HG02763 (cell line): ENCODE measurements around the gene VARS2.
A peak's percentile ranks its signal among the peaks of the same experiment; 100 is the strongest.
"Not testable (repeated sequence)": the region's sequence is repeated elsewhere in the genome, so short reads cannot be mapped to it uniquely, and the experiment has no call there.

Experiments
- ATAC-seq: cut with Tn5 transposase; IDR thresholded peaks from one replicate; pipeline ENCODE4 v1.9.1; 2021; ENCODE audit warnings: mild to moderate bottlenecking, moderate library complexity; ENCODE audit not compliant: unreplicated experiment

The VARS2 gene

GRCh38 chr6:30898750-30899360 lies 15.2 kb upstream of the VARS2 start:
- no peak for ATAC-seq

DNA sequence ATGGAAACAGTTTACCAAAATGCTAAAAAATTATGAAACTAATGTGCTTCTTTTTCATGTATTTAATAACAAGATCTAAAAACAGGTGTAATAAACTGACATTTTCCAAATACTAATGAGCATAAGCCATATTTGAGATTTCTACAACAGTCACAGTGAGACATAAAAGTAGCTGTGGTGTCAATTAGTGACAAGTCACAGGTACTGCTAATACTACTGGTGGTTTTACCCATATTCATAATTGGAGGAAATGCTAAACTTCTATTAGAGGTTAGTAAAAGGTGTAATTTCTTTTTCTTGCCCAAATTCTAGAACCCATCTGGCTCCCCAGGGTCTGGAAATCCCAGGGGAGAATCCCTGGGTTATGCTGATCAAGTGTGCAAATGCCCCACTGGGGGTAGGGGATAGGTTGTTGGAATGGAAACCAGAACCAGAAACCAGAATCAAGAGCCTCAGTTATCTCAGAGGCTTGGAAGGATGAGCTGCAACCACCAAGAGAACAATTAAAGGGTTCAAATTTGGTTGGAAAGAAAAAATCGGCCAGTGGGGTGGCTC lies 13.1 kb upstream of the VARS2 start:
- ATAC-seq = no peak

- no peak for ATAC-seq
Measured at GRCh38 chr6:30901436-30901835, 12.6 kb upstream of the VARS2 start.

DNA sequence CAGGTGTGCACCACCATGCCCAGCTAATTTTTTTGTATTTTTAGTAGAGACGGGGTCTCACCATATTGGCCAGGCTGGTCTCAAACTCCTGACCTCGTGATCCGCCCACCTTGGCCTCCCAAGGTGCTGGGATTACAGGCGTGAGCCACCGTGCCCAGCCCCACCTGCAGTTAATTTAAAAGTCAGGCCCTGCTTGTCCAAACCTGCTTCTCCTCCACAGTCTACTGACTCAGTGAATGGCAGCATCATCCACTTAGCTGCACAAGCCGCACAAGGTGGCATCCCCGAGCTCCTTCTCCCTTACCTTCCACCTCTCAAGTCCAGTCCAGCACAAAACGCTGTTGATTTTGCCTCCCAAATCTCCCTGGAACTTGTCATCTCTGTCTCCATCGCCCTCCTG lies 11.8 kb upstream of the VARS2 start:
- ATAC-seq = not testable (repeated sequence)

DNA sequence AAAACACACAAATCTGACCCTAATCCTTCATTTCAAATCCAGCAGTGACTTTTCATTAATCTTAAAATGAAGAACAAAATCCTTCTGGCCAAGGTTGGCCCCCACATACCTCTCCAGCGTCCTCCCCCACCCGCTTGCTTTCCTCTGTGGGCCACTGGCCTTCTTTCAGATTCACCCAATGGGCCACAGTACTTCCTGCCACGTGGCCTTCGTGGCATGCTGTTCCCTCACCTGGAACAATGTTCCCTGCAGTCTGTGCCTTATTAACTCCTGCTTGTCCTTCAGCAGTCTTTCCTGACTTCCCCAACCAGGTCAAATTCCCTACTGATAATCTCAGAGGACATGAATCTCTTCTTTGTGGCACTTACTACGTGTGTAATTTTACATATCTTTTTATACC lies 11.3 kb upstream of the VARS2 start:
- no peak for ATAC-seq

GRCh38 chr6:30903236-30903635 lies 10.8 kb upstream of the VARS2 start:
- ATAC-seq = no peak

DNA sequence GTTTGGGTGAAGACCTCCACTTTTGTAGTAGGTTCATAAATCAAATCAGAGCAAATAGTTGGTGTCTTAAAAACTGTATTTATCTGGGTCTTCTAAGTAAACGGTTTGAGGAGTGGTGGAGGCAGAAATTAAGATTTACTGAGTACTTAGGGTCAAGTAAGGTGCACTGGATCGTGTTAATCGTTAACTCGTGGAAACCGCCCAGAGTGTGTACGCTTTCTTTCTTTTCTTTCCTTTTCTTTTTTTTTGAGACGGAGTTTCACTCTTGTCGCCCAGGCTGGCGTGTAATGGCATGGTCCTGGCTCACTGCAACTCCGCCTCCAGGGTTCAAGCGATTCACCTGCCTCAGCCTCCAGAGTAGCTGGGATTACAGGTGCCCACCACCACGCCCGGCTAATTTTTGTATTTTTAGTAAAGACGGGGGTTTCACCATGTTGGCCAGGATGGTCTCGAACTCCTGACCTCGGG lies 6.7 kb upstream of the VARS2 start:
- not testable (repeated sequence) for ATAC-seq

DNA sequence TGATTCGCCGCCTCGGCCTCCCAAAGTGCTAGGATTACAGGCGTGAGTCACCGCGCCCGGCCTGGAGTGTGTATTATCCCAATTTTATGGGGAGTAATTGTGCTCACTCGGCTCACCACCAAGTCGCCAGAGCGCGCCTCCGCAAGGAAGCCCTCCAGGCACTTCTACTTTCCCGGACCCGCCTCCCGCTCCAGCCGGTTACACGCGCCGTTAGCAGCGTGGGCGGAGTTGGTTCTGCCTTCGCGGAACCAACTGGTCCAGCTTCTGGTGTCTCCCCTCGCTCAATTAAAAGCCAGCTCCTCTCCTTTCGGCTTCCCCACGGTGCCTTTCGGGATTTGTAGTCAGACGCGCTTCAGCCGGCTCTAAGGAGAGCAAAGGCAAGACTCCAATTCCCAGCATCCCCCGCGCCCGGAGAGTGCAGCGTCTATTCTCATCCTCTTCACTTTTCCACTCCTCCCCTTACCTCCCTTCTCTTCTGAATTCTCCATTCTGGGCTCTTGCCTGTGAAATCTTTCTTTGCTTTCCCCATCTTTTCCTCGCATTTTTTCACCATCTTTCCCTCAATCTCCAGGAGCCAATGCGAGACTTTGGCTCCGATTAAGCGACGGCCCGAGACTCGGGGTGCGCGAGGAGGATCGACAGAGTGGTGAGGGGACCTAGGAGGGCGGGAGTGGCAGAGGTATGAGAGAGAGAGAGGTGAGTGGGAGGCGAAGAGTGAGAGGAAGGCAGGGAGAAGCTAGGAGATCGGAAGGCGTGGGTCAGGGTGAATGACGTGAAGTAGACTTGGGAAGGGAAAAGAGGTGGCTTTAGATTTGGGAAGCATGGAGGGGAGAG lies 6.1 kb upstream of the VARS2 start, which contains the start of gene GTF2H4:
TSS of gene GTF2H4 (plus strand) at position 450 of the 834 bp plus-strand sequence.
- ATAC-seq = peak; percentile 95

- no peak for ATAC-seq
Measured at GRCh38 chr6:30908700-30909099, 5.3 kb upstream of the VARS2 start.

GRCh38 chr6:30910473-30910872 lies 3.6 kb upstream of the VARS2 start:
- not testable (repeated sequence) for ATAC-seq

GRCh38 chr6:30912746-30913520 lies 1.1 kb upstream of the VARS2 start:
- no peak for ATAC-seq

- no peak for ATAC-seq
Measured at GRCh38 chr6:30913721-30914075, 340 bp upstream of the VARS2 start.

GRCh38 chr6:30914854-30915590 lies 984 bp downstream of the VARS2 start:
- ATAC-seq = no peak

- ATAC-seq = no peak
Measured at GRCh38 chr6:30915591-30915946, 1.5 kb downstream of the VARS2 start.

- ATAC-seq = no peak
Measured at GRCh38 chr6:30917041-30917440, 3.0 kb downstream of the VARS2 start.

- no peak for ATAC-seq
Measured at GRCh38 chr6:30917487-30917886, 3.4 kb downstream of the VARS2 start.

- ATAC-seq = no peak
Measured at GRCh38 chr6:30918670-30919069, 4.6 kb downstream of the VARS2 start.

DNA sequence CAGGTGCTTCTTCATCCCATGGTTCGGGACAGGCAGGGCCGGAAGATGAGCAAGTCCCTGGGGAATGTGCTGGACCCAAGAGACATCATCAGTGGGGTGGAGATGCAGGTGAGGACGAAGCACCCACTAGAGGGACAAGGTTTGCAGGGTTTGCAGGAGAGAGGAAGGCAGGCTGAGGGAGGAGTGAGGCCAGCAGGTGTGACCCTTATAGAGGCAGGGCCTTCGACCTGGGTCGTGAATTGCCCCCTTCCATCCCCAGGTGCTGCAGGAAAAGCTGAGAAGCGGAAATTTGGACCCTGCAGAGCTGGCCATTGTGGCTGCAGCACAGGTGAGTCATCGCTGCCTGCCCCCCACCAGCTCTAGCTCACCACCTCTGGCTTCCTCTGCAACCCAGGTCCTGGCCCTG lies 8.4 kb downstream of the VARS2 start:
- ATAC-seq = no peak

DNA sequence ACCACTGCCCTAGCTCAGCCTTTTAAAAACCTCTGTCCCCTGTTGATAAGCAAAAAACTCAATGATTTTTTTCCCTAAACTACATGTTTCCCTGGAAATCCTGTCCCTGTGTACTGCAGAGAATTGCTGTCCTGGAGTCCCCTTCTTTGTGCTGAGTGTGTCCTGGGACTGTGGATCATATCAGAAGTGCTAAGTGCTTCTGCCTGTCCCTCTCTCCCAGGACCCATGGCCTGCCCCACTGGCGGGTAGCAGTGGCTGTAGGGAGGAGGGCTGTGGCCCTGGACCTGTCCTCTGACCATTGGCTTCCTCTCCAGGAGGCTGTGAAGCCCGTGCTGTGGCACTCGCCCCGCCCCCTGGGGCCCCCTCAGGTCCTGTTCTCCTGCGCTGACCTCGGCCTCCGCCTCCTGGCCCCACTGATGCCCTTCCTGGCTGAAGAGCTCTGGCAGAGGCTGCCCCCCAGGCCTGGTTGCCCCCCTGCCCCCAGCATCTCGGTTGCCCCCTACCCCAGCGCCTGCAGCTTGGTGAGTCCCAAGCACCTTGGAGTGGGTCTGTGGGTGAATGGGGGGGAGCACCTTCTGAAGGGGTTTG lies 10.1 kb downstream of the VARS2 start:
- ATAC-seq = not testable (repeated sequence)

GRCh38 chr6:30926644-30927043 lies 12.6 kb downstream of the VARS2 start:
- ATAC-seq = no peak
